Measurements from ENCODE around the gene SLC19A3. TPM values are rescaled to one million over a fixed set of nuclear protein-coding genes. Genes with fewer than 3 reads are reported as not detected.

The SLC19A3 gene
- total RNA-seq, 1 donor from 2014 or later = 11.4 TPM

GRCh38 chr2:227706859-227707258 lies 11.0 kb downstream of the SLC19A3 start:
- Mint-ChIP-seq H3K4me1 (peaks cover 16% of the 10 kb centered on the region), H3K27ac (no peak overlapping the region), H3K36me3 (peaks cover 7% of the 10 kb centered on the region), H3K27me3 (ENCODE audit: low read depth) (no peaks in the 10 kb centered on the region), H3K4me3 (no peak overlapping the region), H3K9me3 (no peaks in the 10 kb centered on the region)
- DNase-seq (ENCODE audit: low spot score in 2 of 2, unreplicated experiment in 2 of 2) = no peak
- TF ChIP-seq CTCF (IDR thresholded peaks at IDR 0.05; ENCODE audit: unreplicated experiment) = no peak

- no peak for DNase-seq (ENCODE audit: low spot score in 2 of 2, unreplicated experiment in 2 of 2)
- H3K4me3 Mint-ChIP-seq = no peak overlapping the region
Observed at GRCh38 chr2:227703961-227704360, 13.9 kb downstream of the SLC19A3 start.

GRCh38 chr2:227703280-227703732 lies 14.5 kb downstream of the SLC19A3 start:
- H3K36me3 Mint-ChIP-seq = peaks cover 18% of the 10 kb centered on the region
- peaks cover 6% of the 10 kb centered on the region for H3K9me3 Mint-ChIP-seq
- H3K4me1 Mint-ChIP-seq = peaks cover 16% of the 10 kb centered on the region
- H3K27ac Mint-ChIP-seq = peak overlapping the region; percentile 96
- no peaks in the 10 kb centered on the region for H3K27me3 Mint-ChIP-seq (ENCODE audit: low read depth)
- TF ChIP-seq CTCF (IDR thresholded peaks at IDR 0.05; ENCODE audit: unreplicated experiment) = no peak
- no peak overlapping the region for H3K4me3 Mint-ChIP-seq
- no peak for DNase-seq (ENCODE audit: low spot score in 2 of 2, unreplicated experiment in 2 of 2)

More at GRCh38 chr2:227703961-227704360, 13.9 kb downstream of the SLC19A3 start:
- Mint-ChIP-seq H3K9me3 (peaks cover 6% of the 10 kb centered on the region), H3K36me3 (peaks cover 16% of the 10 kb centered on the region), H3K27ac (peak overlapping the region; percentile 96), H3K27me3 (ENCODE audit: low read depth) (no peaks in the 10 kb centered on the region), H3K4me1 (peaks cover 16% of the 10 kb centered on the region)
- TF ChIP-seq CTCF (IDR thresholded peaks at IDR 0.05; ENCODE audit: unreplicated experiment) = no peak

GRCh38 chr2:227701556-227701955 lies 16.3 kb downstream of the SLC19A3 start:
- TF ChIP-seq CTCF (IDR thresholded peaks at IDR 0.05; ENCODE audit: unreplicated experiment) = no peak
- DNase-seq (ENCODE audit: low spot score in 2 of 2, unreplicated experiment in 2 of 2) = no peak
- H3K36me3 Mint-ChIP-seq = peaks cover 18% of the 10 kb centered on the region
- no peak overlapping the region for H3K27ac Mint-ChIP-seq
- no peaks in the 10 kb centered on the region for H3K27me3 Mint-ChIP-seq (ENCODE audit: low read depth)
- H3K4me3 Mint-ChIP-seq = no peak overlapping the region
- peaks cover 6% of the 10 kb centered on the region for H3K9me3 Mint-ChIP-seq
- H3K4me1 Mint-ChIP-seq = peaks cover 16% of the 10 kb centered on the region

- Mint-ChIP-seq H3K4me3 (no peak overlapping the region), H3K4me1 (no peaks in the 10 kb centered on the region), H3K36me3 (peaks cover 28% of the 10 kb centered on the region), H3K27me3 (ENCODE audit: low read depth) (no peaks in the 10 kb centered on the region), H3K27ac (no peak overlapping the region), H3K9me3 (peaks cover 19% of the 10 kb centered on the region)
- no peak for TF ChIP-seq CTCF (IDR thresholded peaks at IDR 0.05; ENCODE audit: unreplicated experiment)
- DNase-seq (ENCODE audit: low spot score in 2 of 2, unreplicated experiment in 2 of 2) = no peak
Observed at GRCh38 chr2:227696990-227697679, 20.7 kb downstream of the SLC19A3 start.

Data from mesothelial cell of epicardium (in vitro differentiated cells).